Fibroblast of villous mesenchyme (primary cell): Measurements from ENCODE around the gene SAYSD1. TPM values are rescaled to one million over a fixed set of nuclear protein-coding genes. Genes with fewer than 3 reads are reported as not detected.

Experiments
- DNase-seq: peaks from one replicate; pipeline ENCODE4 v3.0.0-alpha.2; 2010; ENCODE audit warnings: low read depth
- H3K4me3 ChIP-seq: 2 replicates; pipeline ENCODE4 v1.5.1; 2011; ENCODE audit warnings: low read depth, mild to moderate bottlenecking, low read length
- total RNA-seq: library from RNA; depleted of rRNA; stranded (reverse); fragments of >200 nt; gene quantifications from 2 replicates; pipeline ENCODE4 v1.2.3, GENCODE V29; 2012
- TF ChIP-seq, protein P1 (sequence below): IDR thresholded peaks from 2 replicates; pipeline ENCODE4 v1.5.1; 2012; ENCODE audit warnings: low read depth, mild to moderate bottlenecking, low read length; ENCODE audit not compliant: insufficient read depth

The SAYSD1 gene
- total RNA-seq, 1 donor: 17.7 TPM

- no peak overlapping the region for H3K4me3 ChIP-seq
- TF ChIP-seq, protein P1, sequence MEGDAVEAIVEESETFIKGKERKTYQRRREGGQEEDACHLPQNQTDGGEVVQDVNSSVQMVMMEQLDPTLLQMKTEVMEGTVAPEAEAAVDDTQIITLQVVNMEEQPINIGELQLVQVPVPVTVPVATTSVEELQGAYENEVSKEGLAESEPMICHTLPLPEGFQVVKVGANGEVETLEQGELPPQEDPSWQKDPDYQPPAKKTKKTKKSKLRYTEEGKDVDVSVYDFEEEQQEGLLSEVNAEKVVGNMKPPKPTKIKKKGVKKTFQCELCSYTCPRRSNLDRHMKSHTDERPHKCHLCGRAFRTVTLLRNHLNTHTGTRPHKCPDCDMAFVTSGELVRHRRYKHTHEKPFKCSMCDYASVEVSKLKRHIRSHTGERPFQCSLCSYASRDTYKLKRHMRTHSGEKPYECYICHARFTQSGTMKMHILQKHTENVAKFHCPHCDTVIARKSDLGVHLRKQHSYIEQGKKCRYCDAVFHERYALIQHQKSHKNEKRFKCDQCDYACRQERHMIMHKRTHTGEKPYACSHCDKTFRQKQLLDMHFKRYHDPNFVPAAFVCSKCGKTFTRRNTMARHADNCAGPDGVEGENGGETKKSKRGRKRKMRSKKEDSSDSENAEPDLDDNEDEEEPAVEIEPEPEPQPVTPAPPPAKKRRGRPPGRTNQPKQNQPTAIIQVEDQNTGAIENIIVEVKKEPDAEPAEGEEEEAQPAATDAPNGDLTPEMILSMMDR: no peak
- DNase-seq: no peak
Measured at GRCh38 chr6:39090036-39090435, 24.9 kb downstream of the SAYSD1 start.

DNA sequence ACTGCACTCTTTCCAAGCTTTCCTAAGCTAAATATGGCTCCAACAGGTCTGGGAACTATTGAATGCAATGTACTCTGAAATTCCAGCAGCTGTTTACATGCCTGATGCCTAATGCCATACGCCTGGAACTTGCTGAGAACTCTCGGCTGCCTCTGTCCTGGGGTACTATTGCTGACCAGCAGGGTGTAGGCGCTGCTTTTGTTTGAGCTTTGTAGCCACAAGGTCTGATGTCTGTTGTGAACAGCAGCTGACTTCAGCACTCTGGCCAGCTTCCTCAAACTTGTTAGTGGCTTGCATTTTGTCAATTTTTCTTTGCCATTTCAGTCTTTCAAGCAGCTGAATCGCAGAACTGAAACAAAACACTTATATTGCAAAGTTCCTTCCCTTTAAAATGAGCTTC is 26.7 kb downstream of the SAYSD1 start:
- DNase-seq: peak; percentile 54
- TF ChIP-seq, protein P1: peak; percentile 52
- no peak overlapping the region for H3K4me3 ChIP-seq

DNA sequence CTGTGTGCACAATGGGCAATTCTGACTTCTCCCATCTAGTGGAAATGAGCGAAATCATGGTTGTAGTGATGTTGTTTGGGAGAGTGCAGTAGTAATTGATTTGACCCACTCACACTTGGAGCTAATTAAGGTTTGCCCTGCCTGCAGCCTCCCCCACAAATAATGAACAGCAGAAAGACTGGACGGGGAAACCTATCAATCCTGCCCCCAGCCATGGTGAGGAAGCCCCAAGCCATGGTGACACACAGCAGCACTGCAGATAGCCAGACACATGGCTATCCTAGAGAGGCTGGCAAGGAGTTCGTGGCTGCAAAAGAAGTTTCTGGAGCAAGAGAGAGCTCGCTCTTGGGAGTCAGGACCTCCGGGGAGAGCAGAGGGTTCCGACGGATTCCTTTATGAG is 27.8 kb downstream of the SAYSD1 start:
- DNase-seq: no peak
- H3K4me3 ChIP-seq: no peak overlapping the region
- TF ChIP-seq, protein P1: no peak

DNA sequence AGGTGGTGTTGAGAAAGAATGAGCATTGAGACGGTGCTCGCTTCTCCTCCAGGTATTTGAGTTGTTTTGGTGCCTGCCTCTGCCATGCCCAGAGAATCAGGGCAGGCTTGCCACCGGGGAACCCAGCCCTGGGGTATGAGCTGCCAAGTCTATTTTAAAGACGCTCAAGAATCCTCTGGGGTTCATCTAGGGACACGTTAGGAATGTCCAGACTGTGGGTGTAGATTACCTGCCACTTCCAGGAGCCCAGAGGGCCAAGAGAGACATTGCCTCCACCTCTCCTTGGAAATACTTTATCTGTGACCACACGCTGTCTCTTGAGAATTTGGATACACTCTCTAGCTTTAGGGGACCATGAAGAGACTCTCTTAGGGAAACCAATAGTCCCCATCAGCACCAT is 28.3 kb downstream of the SAYSD1 start:
- TF ChIP-seq, protein P1: no peak
- DNase-seq: no peak
- H3K4me3 ChIP-seq: no peak overlapping the region

GRCh38 chr6:39086294-39086693 is 28.7 kb downstream of the SAYSD1 start:
- DNase-seq: no peak
- TF ChIP-seq, protein P1: no peak
- no peak overlapping the region for H3K4me3 ChIP-seq

DNA sequence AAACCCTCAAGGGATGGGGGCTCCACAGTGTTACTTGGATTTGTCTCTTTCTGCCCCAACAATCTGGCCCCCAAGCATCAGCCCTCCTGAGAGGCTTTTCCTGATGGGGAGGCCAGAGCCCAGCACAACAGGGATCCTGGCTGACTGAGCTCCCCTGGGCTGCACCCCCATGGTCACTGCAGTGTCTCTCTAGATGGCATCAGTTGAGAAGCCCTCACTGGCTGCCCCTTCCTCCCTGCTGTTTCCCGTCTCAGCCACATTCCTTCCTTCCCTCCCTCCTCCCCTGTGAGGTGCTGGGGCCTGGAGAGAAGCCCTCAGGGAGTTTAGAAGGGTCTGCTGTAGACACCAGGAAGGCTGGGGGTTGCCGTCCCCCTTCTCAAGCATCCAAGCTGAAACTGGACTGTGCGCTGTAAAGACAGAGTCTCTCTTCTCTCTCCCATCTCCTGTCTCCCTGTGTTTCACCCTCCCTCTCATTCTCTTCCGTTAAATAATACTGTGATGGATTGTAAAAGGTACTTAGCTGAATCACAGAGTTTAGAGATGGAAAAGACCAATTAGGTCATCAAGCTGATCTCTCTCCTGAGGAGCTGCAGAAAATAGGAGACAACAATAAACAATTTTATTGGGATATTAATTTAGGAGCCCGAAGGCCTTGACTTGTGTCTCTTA is 29.7 kb downstream of the SAYSD1 start:
- DNase-seq: no peak
- H3K4me3 ChIP-seq: no peak overlapping the region
- TF ChIP-seq, protein P1: no peak

GRCh38 chr6:39084506-39084905 is 30.5 kb downstream of the SAYSD1 start:
- TF ChIP-seq, protein P1: no peak
- no peak for DNase-seq
- no peak overlapping the region for H3K4me3 ChIP-seq
